SIG-M5 (cell line): Measurements from ENCODE around the gene ATP5IF1.

Source experiments
- DNase-seq: peaks from one replicate; lab custom pipeline; 2025; lab: John Stamatoyannopoulos, UW

ATP5IF1 gene

GRCh38 chr1:28265577-28265976 is 29.7 kb downstream of the ATP5IF1 start:
- DNase-seq: no peak

GRCh38 chr1:28266920-28267322 is 31.0 kb downstream of the ATP5IF1 start:
- no peak for DNase-seq

GRCh38 chr1:28267633-28268032 is 31.7 kb downstream of the ATP5IF1 start:
- no peak for DNase-seq

- no peak for DNase-seq
These were observed 33.6 kb downstream of the ATP5IF1 start for GRCh38 chr1:28269529-28269928.

- no peak for DNase-seq
These were observed 36.4 kb downstream of the ATP5IF1 start for GRCh38 chr1:28272215-28272852.

- DNase-seq: no peak
These were observed 37.4 kb downstream of the ATP5IF1 start for GRCh38 chr1:28273216-28273860.

- no peak for DNase-seq
These were observed 42.8 kb downstream of the ATP5IF1 start for GRCh38 chr1:28278763-28279162.

GRCh38 chr1:28279721-28280120 is 43.8 kb downstream of the ATP5IF1 start:
- no peak for DNase-seq

- no peak for DNase-seq
These were observed 44.6 kb downstream of the ATP5IF1 start for GRCh38 chr1:28280501-28280900.

- no peak for DNase-seq
These were observed 45.1 kb downstream of the ATP5IF1 start for GRCh38 chr1:28280977-28281381.

GRCh38 chr1:28281608-28282425 is 45.9 kb downstream of the ATP5IF1 start:
- no peak for DNase-seq

- DNase-seq: no peak
These were observed 46.8 kb downstream of the ATP5IF1 start for GRCh38 chr1:28282426-28283407.

- no peak for DNase-seq
These were observed 50.2 kb downstream of the ATP5IF1 start for GRCh38 chr1:28286111-28286510.
